Measurements from ENCODE around the gene SORBS1.

The SORBS1 gene

GRCh38 chr10:95408983-95409873 is 151.9 kb downstream of the SORBS1 start:
- DNase-seq (ENCODE audit: low read depth) = no peak

GRCh38 chr10:95408148-95408960 is 152.8 kb downstream of the SORBS1 start:
- no peak for DNase-seq (ENCODE audit: low read depth)

- no peak for DNase-seq (ENCODE audit: low read depth)
Observed at GRCh38 chr10:95407546-95407945, 153.6 kb downstream of the SORBS1 start.

GRCh38 chr10:95406651-95407280 is 154.4 kb downstream of the SORBS1 start:
- no peak for DNase-seq (ENCODE audit: low read depth)

GRCh38 chr10:95405655-95406054 is 155.5 kb downstream of the SORBS1 start:
- no peak for DNase-seq (ENCODE audit: low read depth)

GRCh38 chr10:95404864-95405263 is 156.3 kb downstream of the SORBS1 start:
- no peak for DNase-seq (ENCODE audit: low read depth)

GRCh38 chr10:95404462-95404858 is 156.7 kb downstream of the SORBS1 start:
- no peak for DNase-seq (ENCODE audit: low read depth)

- DNase-seq (ENCODE audit: low read depth) = no peak
Observed at GRCh38 chr10:95403700-95404461, 157.3 kb downstream of the SORBS1 start.

GRCh38 chr10:95401704-95402469 is 159.3 kb downstream of the SORBS1 start:
- no peak for DNase-seq (ENCODE audit: low read depth)

- DNase-seq (ENCODE audit: low read depth) = no peak
Observed at GRCh38 chr10:95400787-95401186, 160.4 kb downstream of the SORBS1 start.

GRCh38 chr10:95399183-95399582 is 162.0 kb downstream of the SORBS1 start:
- no peak for DNase-seq (ENCODE audit: low read depth)

GRCh38 chr10:95397747-95398146 is 163.4 kb downstream of the SORBS1 start:
- DNase-seq (ENCODE audit: low read depth) = no peak

- no peak for DNase-seq (ENCODE audit: low read depth)
Observed at GRCh38 chr10:95395947-95396449, 165.2 kb downstream of the SORBS1 start.

GRCh38 chr10:95394161-95394880 is 166.8 kb downstream of the SORBS1 start:
- DNase-seq (ENCODE audit: low read depth) = no peak

GRCh38 chr10:95392681-95393164 is 168.4 kb downstream of the SORBS1 start:
- no peak for DNase-seq (ENCODE audit: low read depth)

- DNase-seq (ENCODE audit: low read depth) = no peak
Observed at GRCh38 chr10:95392217-95392584, 169.0 kb downstream of the SORBS1 start.

- DNase-seq (ENCODE audit: low read depth) = no peak
Observed at GRCh38 chr10:95391581-95392216, 169.5 kb downstream of the SORBS1 start.

GRCh38 chr10:95391164-95391563 is 170.0 kb downstream of the SORBS1 start:
- DNase-seq (ENCODE audit: low read depth) = no peak

- DNase-seq (ENCODE audit: low read depth) = no peak
Observed at GRCh38 chr10:95389982-95390381, 171.2 kb downstream of the SORBS1 start.

Data from T follicular helper cell (primary cell).